PC-9 (cell line): Measurements from ENCODE around the gene KRTAP9-6. TPM values are rescaled to one million over a fixed set of nuclear protein-coding genes. Genes with fewer than 3 reads are reported as not detected.

ENCODE experiments used
- Bru-seq: library from RNA; stranded (reverse); fragments of 400-500 nt; gene quantifications from one replicate; lab custom pipeline; 2021; lab: Mats Ljungman, UMichigan
- BruChase-seq, 2 experiments: library from RNA; stranded (reverse); fragments of 400-500 nt; gene quantifications; one replicate each; lab custom pipeline; 2021; lab: Mats Ljungman, UMichigan
- BruUV-seq: library from RNA; stranded (reverse); fragments of 400-500 nt; replicated peaks from 2 replicates; lab custom pipeline; 2021; lab: Mats Ljungman, UMichigan
- CTCF ChIA-PET: fragments of 300-600 bp; sonication (Branson Sonifier 250); formaldehyde crosslinking; loops from one replicate; lab custom pipeline; 2022; ENCODE audit warnings: antibody characterized with exemption; lab: Charles Lee
- POLR2A ChIA-PET: fragments of 300-600 bp; sonication (Branson Sonifier 250); formaldehyde crosslinking; loops from one replicate; lab custom pipeline; 2022; ENCODE audit warnings: antibody characterized with exemption; ENCODE audit not compliant: unreplicated experiment; lab: Charles Lee
- DNase-seq, 2 experiments: peaks; one replicate each; pipeline versions ENCODE4 v3.0.0 to v3.0.0-alpha.2; 2015 to 2022; ENCODE audit warnings: mixed read lengths in 1 of 2
- H2AFZ ChIP-seq: fragments of 200-600 bp; sonication (generic); 2 replicates; pipeline ENCODE4 v1.8.1; 2017; ENCODE audit warnings: antibody characterized with exemption
- H3F3A ChIP-seq: fragments of 200-600 bp; sonication (generic); 2 replicates; pipeline ENCODE4 v1.8.1; 2017; ENCODE audit warnings: antibody characterized with exemption, mild to moderate bottlenecking, low read depth; ENCODE audit not compliant: insufficient read depth
- H3K27ac ChIP-seq: fragments of 200-600 bp; sonication (generic); 2 replicates; pipeline ENCODE4 v1.6.1; 2016; ENCODE audit warnings: mixed run types
- H3K27me3 ChIP-seq: fragments of 200-600 bp; sonication (generic); 2 replicates; pipeline ENCODE4 v1.6.1; 2016; ENCODE audit warnings: low read depth, mixed run types; ENCODE audit not compliant: insufficient read depth
- H3K36me3 ChIP-seq: fragments of 200-600 bp; sonication (generic); 2 replicates; pipeline ENCODE4 v1.6.1; 2016; ENCODE audit warnings: low read depth, mixed run types
- H3K4me1 ChIP-seq: fragments of 200-600 bp; sonication (generic); replicated peaks from 2 replicates; pipeline ENCODE4 v1.6.1; 2016; ENCODE audit warnings: mixed run types; ENCODE audit not compliant: insufficient read depth
- H3K4me2 ChIP-seq: fragments of 200-600 bp; sonication (generic); 2 replicates; pipeline ENCODE4 v1.6.1; 2017; ENCODE audit warnings: mixed run types
- H3K4me3 ChIP-seq: fragments of 200-600 bp; sonication (generic); 2 replicates; pipeline ENCODE4 v1.6.1; 2016; ENCODE audit warnings: mixed run types
- H3K79me2 ChIP-seq: fragments of 200-600 bp; sonication (generic); 2 replicates; pipeline ENCODE4 v1.6.1; 2017; ENCODE audit warnings: low read depth, mixed run types
- H3K9me2 ChIP-seq: fragments of 200-600 bp; sonication (generic); 2 replicates; pipeline ENCODE4 v1.8.1; 2017; ENCODE audit warnings: mild to moderate bottlenecking; ENCODE audit not compliant: insufficient read depth
- H3K9me3 ChIP-seq: fragments of 200-600 bp; sonication (generic); 2 replicates; pipeline ENCODE4 v1.8.1; 2016; ENCODE audit warnings: low read depth; ENCODE audit not compliant: insufficient read depth
- H4K20me1 ChIP-seq: fragments of 200-600 bp; sonication (generic); 2 replicates; pipeline ENCODE4 v1.8.1; 2017; ENCODE audit not compliant: insufficient read depth
- EZH2 ChIP-seq: fragments of 200-600 bp; sonication (generic); IDR thresholded peaks from 2 replicates; pipeline ENCODE4 v1.8.0; 2017; ENCODE audit warnings: antibody characterized with exemption, low read depth
- intact Hi-C: fragments of 100-400 bp; cut with micrococcal nuclease; formaldehyde crosslinking; loops from one replicate; pipeline ENCODE4 v1.10.0; 2022; ENCODE audit not compliant: unreplicated experiment
- long read RNA-seq: library from polyadenylated mRNA; stranded (forward); transcript quantifications from one replicate; pipeline ENCODE4 v2.0.0, GENCODE V29; 2022
- total RNA-seq: library from RNA; stranded (reverse); gene quantifications from 2 replicates; pipeline ENCODE4 v1.2.3, GENCODE V29; 2021
- TF ChIP-seq, protein P1 (sequence below): fragments of 200-600 bp; sonication (generic); conservative IDR thresholded peaks from 2 replicates; pipeline ENCODE4 v1.6.1; 2017; ENCODE audit warnings: mixed run types, antibody characterized with exemption, mild to moderate bottlenecking, moderate library complexity

KRTAP9-6 gene
- total RNA-seq (not detected in 2 replicates), Bru-seq, nascent RNA (not detected), BruChase-seq, experiment 1, labeled RNA remaining after a 2-hour chase (not detected), BruChase-seq, experiment 2, labeled RNA remaining after a 6-hour chase (not detected)
- long read RNA-seq: 0 reads

- ChIA-PET POLR2A (no interaction called here), CTCF (no interaction called here)
- intact Hi-C loops: no loop called here
Observed at GRCh38 chr17:41265078-41265477, at the start of gene KRTAP9-6. TSS of gene KRTAP9-6 (plus strand) at chr17:41265378. CDS start at chr17:41265378, 0 bp downstream.

GRCh38 chr17:41215681-41216080 lies 49.5 kb upstream of the KRTAP9-6 start:
- Histone ChIP-seq H3F3A (peaks cover 27% of the 10 kb centered on the region), H3K9me3 (peaks cover 3% of the 10 kb centered on the region; the same call in 1 of the 2 replicates), H3K27ac (no peak overlapping the region), H3K36me3 (no peaks in the 10 kb centered on the region), H3K79me2 (no peaks in the 10 kb centered on the region), H3K4me3 (no peak overlapping the region), H4K20me1 (no peaks in the 10 kb centered on the region), H3K4me2 (no peak overlapping the region), H3K27me3 (no peaks in the 10 kb centered on the region), H3K4me1 (peaks cover 33% of the 10 kb centered on the region), H3K9me2 (no peaks in the 10 kb centered on the region), H2AFZ (no peak overlapping the region)
- no peak for DNase-seq
- ChIA-PET POLR2A (no interaction called here), CTCF (no interaction called here)
- BruUV-seq: no TSS peak
- intact Hi-C loops: no loop called here
- TF ChIP-seq, protein P1, sequence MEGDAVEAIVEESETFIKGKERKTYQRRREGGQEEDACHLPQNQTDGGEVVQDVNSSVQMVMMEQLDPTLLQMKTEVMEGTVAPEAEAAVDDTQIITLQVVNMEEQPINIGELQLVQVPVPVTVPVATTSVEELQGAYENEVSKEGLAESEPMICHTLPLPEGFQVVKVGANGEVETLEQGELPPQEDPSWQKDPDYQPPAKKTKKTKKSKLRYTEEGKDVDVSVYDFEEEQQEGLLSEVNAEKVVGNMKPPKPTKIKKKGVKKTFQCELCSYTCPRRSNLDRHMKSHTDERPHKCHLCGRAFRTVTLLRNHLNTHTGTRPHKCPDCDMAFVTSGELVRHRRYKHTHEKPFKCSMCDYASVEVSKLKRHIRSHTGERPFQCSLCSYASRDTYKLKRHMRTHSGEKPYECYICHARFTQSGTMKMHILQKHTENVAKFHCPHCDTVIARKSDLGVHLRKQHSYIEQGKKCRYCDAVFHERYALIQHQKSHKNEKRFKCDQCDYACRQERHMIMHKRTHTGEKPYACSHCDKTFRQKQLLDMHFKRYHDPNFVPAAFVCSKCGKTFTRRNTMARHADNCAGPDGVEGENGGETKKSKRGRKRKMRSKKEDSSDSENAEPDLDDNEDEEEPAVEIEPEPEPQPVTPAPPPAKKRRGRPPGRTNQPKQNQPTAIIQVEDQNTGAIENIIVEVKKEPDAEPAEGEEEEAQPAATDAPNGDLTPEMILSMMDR: no peak
- no peak for TF ChIP-seq EZH2

More at GRCh38 chr17:41265078-41265477, at the start of gene KRTAP9-6:
- H3K79me2 ChIP-seq: no peaks in the 10 kb centered on the region
- peaks cover 12% of the 10 kb centered on the region for H3K4me1 ChIP-seq
- H3K4me2 ChIP-seq: no peak within 1 kb of the TSS
- no TSS peak for BruUV-seq
- H3K36me3 ChIP-seq: no peaks in the 10 kb centered on the region
- H3K9me2 ChIP-seq: no peaks in the 10 kb centered on the region
- no peak within 1 kb of the TSS for H3K4me3 ChIP-seq
- no peaks in the 10 kb centered on the region for H3F3A ChIP-seq
- no peak within 1 kb of the TSS for H3K27ac ChIP-seq
- H4K20me1 ChIP-seq: no peaks in the 10 kb centered on the region
- H2AFZ ChIP-seq: no peak within 1 kb of the TSS
- TF ChIP-seq, protein P1: no peak
- no peak for TF ChIP-seq EZH2
- H3K9me3 ChIP-seq: no peaks in the 10 kb centered on the region
- no peaks in the 10 kb centered on the region for H3K27me3 ChIP-seq
- no peak for DNase-seq

GRCh38 chr17:41223821-41224220 lies 41.4 kb upstream of the KRTAP9-6 start:
- Histone ChIP-seq H4K20me1 (no peaks in the 10 kb centered on the region), H3K9me3 (no peaks in the 10 kb centered on the region), H2AFZ (no peak overlapping the region), H3K4me3 (no peak overlapping the region), H3K36me3 (no peaks in the 10 kb centered on the region), H3K27ac (no peak overlapping the region), H3K4me1 (no peaks in the 10 kb centered on the region), H3F3A (no peaks in the 10 kb centered on the region), H3K79me2 (no peaks in the 10 kb centered on the region), H3K27me3 (no peaks in the 10 kb centered on the region), H3K9me2 (no peaks in the 10 kb centered on the region; the same call in 1 of the 2 replicates), H3K4me2 (no peak overlapping the region)
- ChIA-PET CTCF (interaction anchor here (0.6 kb wide), 1 partner anchor 124 kb away, joined by 4 read pairs; no protein-coding TSS in a partner anchor), POLR2A (no interaction called here)
- DNase-seq: no peak
- no TSS peak for BruUV-seq
- TF ChIP-seq, protein P1: no peak
- no peak for TF ChIP-seq EZH2
- intact Hi-C loops: no loop called here
